GM18526 (cell line): ENCODE results near the gene ZNF319.

Experiments used
- POLR2A ChIP-seq: IDR thresholded peaks from 3 replicates; pipeline ENCODE4 v1.6.1; 2011; ENCODE audit not compliant: insufficient read length; ENCODE audit errors: extremely low read depth

The ZNF319 gene

GRCh38 chr16:57982385-57982784 is 18.1 kb downstream of the ZNF319 start:
- no peak for TF ChIP-seq POLR2A

GRCh38 chr16:57981636-57982035 is 18.8 kb downstream of the ZNF319 start:
- no peak for TF ChIP-seq POLR2A

GRCh38 chr16:57979006-57979585 is 21.4 kb downstream of the ZNF319 start:
- no peak for TF ChIP-seq POLR2A

GRCh38 chr16:57977418-57978069 is 22.9 kb downstream of the ZNF319 start:
- TF ChIP-seq POLR2A: no peak

- TF ChIP-seq POLR2A: no peak
Measured at GRCh38 chr16:57976331-57976796, 24.1 kb downstream of the ZNF319 start.

GRCh38 chr16:57972306-57972705 is 28.2 kb downstream of the ZNF319 start:
- no peak for TF ChIP-seq POLR2A

- no peak for TF ChIP-seq POLR2A
Measured at GRCh38 chr16:57971848-57972247, 28.6 kb downstream of the ZNF319 start.

- no peak for TF ChIP-seq POLR2A
Measured at GRCh38 chr16:57970970-57971369, 29.5 kb downstream of the ZNF319 start, which contains the start of gene CNGB1. TSS of gene CNGB1 (minus strand) at chr16:57971128. CDS start at chr16:57967286, 3,842 bp downstream.

- no peak for TF ChIP-seq POLR2A
Measured at GRCh38 chr16:57970319-57970718, 30.2 kb downstream of the ZNF319 start.

- no peak for TF ChIP-seq POLR2A
Measured at GRCh38 chr16:57969451-57970123, 30.9 kb downstream of the ZNF319 start.

GRCh38 chr16:57967916-57968315 is 32.6 kb downstream of the ZNF319 start:
- TF ChIP-seq POLR2A: no peak

- no peak for TF ChIP-seq POLR2A
Measured at GRCh38 chr16:57966986-57967385, 33.5 kb downstream of the ZNF319 start.

GRCh38 chr16:57966204-57966771 is 34.2 kb downstream of the ZNF319 start:
- TF ChIP-seq POLR2A: no peak

- no peak for TF ChIP-seq POLR2A
Measured at GRCh38 chr16:57964157-57964700, 36.2 kb downstream of the ZNF319 start.

- TF ChIP-seq POLR2A: no peak
Measured at GRCh38 chr16:57962756-57963155, 37.7 kb downstream of the ZNF319 start.

- no peak for TF ChIP-seq POLR2A
Measured at GRCh38 chr16:57962046-57962445, 38.4 kb downstream of the ZNF319 start.
